Right renal pelvis (tissue), 4 donors: Measurements from ENCODE around the gene UCHL3. TPM values are rescaled to one million over a fixed set of nuclear protein-coding genes. Genes with fewer than 3 reads are reported as not detected.

ENCODE experiments used
- DNase-seq, 4 donors: peaks; one replicate each; pipeline ENCODE4 v3.0.0-alpha.2; 2013; ENCODE audit warnings: low read depth in 4 of 4, low spot score in 3 of 4, missing footprints in 1 of 4
- polyA plus RNA-seq, 4 donors: library from polyadenylated mRNA; unstranded; fragments of 120-200 nt; gene quantifications; one replicate each; pipeline ENCODE4 v1.2.1, GENCODE V29; 2013; ENCODE audit not compliant: insufficient read length in 4 of 4

Gene UCHL3
- 10 to 100 TPM; 32.8 to 45.1 (median 37.4) TPM for polyA plus RNA-seq

- DNase-seq = peak; percentile 92 to 97 (median 94)
Measured at GRCh38 chr13:75549262-75550158, at the start of gene UCHL3. Gene UCHL3, plus strand, starts transcription at chr13:75549791. Its CDS starts 30 bp downstream, at chr13:75549821.

GRCh38 chr13:75505327-75505726 is 44.3 kb upstream of the UCHL3 start:
- DNase-seq = no peak

- no peak for DNase-seq
Measured at GRCh38 chr13:75506018-75506417, 43.6 kb upstream of the UCHL3 start.

GRCh38 chr13:75507027-75508001 is 42.3 kb upstream of the UCHL3 start:
- DNase-seq = no peak

- DNase-seq = no peak
Measured at GRCh38 chr13:75508002-75508548, 41.5 kb upstream of the UCHL3 start.

GRCh38 chr13:75511051-75511625 is 38.5 kb upstream of the UCHL3 start:
- DNase-seq = no peak

GRCh38 chr13:75512253-75512652 is 37.3 kb upstream of the UCHL3 start:
- DNase-seq = no peak

GRCh38 chr13:75513271-75513670 is 36.3 kb upstream of the UCHL3 start:
- no peak for DNase-seq

GRCh38 chr13:75514080-75514995 is 35.3 kb upstream of the UCHL3 start:
- DNase-seq = no peak

GRCh38 chr13:75518439-75519088 is 31.0 kb upstream of the UCHL3 start:
- DNase-seq = no peak

- DNase-seq = no peak
Measured at GRCh38 chr13:75521956-75522355, 27.6 kb upstream of the UCHL3 start.

GRCh38 chr13:75530549-75530961 is 19.0 kb upstream of the UCHL3 start:
- no peak for DNase-seq

- no peak for DNase-seq
Measured at GRCh38 chr13:75533861-75534260, 15.7 kb upstream of the UCHL3 start.

GRCh38 chr13:75537401-75538365 is 11.9 kb upstream of the UCHL3 start, which contains the start of gene COMMD6:
Gene COMMD6, minus strand, starts transcription at chr13:75537841. Its CDS starts 36 bp downstream, at chr13:75537805.
- DNase-seq = peak; percentile 66 to 77 (median 74)

- DNase-seq = no peak
Measured at GRCh38 chr13:75541287-75541686, 8.3 kb upstream of the UCHL3 start.

GRCh38 chr13:75541961-75542360 is 7.6 kb upstream of the UCHL3 start:
- no peak for DNase-seq

- DNase-seq = no peak
Measured at GRCh38 chr13:75544681-75545330, 4.8 kb upstream of the UCHL3 start.
